C4-2B (cell line): ENCODE results near the gene PRR12.

Experiments used
- CTCF ChIP-seq: fragments of 450-650 bp; conservative IDR thresholded peaks from 2 replicates; pipeline ENCODE4 v1.5.1; 2017; ENCODE audit warnings: mild to moderate bottlenecking
- ZFX ChIP-seq: fragments of 450-650 bp; IDR thresholded peaks from 2 replicates; pipeline ENCODE4 v1.6.1; 2017

GRCh38 chr19:49552749-49553148 is 38.2 kb upstream of the PRR12 start:
- TF ChIP-seq ZFX (no peak), CTCF (no peak)
